Retinal pigment epithelial cell (primary cell): Measurements from ENCODE around the gene SULT6B1.
"Not testable (repeated sequence)": the region's sequence is repeated elsewhere in the genome, so short reads cannot be mapped to it uniquely, and the experiment has no call there.

Experiments
- DNase-seq: peaks from one replicate; pipeline ENCODE4 v3.0.0-alpha.2; 2010; ENCODE audit warnings: low read depth
- H3K4me3 ChIP-seq: 2 replicates; pipeline ENCODE4 v1.5.1; 2011; ENCODE audit warnings: mild to moderate bottlenecking, low read length, control low read depth, moderate library complexity
- CTCF ChIP-seq: conservative IDR thresholded peaks from 2 replicates; pipeline ENCODE4 v1.5.1; 2011; ENCODE audit warnings: low read depth, low read length, control low read depth, inconsistent platforms

SULT6B1 gene

GRCh38 chr2:37188570-37188969, at the start of gene SULT6B1:
SULT6B1 (minus strand) TSS chr2:37188670; CDS start chr2:37188640, 30 bp downstream.
- no peak for TF ChIP-seq CTCF
- DNase-seq, result no peak
- no peak within 1 kb of the TSS for H3K4me3 ChIP-seq

GRCh38 chr2:37232131-37232933, 43.9 kb upstream of the SULT6B1 start:
- DNase-seq, result no peak
- TF ChIP-seq CTCF, result no peak
- H3K4me3 ChIP-seq, result peak overlapping the region; percentile 64

GRCh38 chr2:37231241-37232130, 43.0 kb upstream of the SULT6B1 start, which contains the start of the genes CEBPZ and NDUFAF7:
CEBPZ (minus strand) TSS chr2:37231596; CDS start chr2:37231567, 29 bp downstream.
NDUFAF7 (plus strand) TSS chr2:37231658; CDS start chr2:37231706, 48 bp downstream.
- peak; percentile 81 for DNase-seq
- TF ChIP-seq CTCF, result no peak
- peak within 1 kb of the TSS; percentile 64 for H3K4me3 ChIP-seq

GRCh38 chr2:37230581-37230980, 42.1 kb upstream of the SULT6B1 start:
- peak overlapping the region; percentile 64 for H3K4me3 ChIP-seq
- DNase-seq, result no peak
- TF ChIP-seq CTCF, result no peak

GRCh38 chr2:37228788-37229187, 40.3 kb upstream of the SULT6B1 start:
- no peak for DNase-seq
- no peak overlapping the region for H3K4me3 ChIP-seq
- no peak for TF ChIP-seq CTCF

- no peak overlapping the region for H3K4me3 ChIP-seq
- TF ChIP-seq CTCF, result no peak
- DNase-seq, result no peak
These were observed 38.4 kb upstream of the SULT6B1 start for GRCh38 chr2:37226863-37227262.

- not testable (repeated sequence) for H3K4me3 ChIP-seq, DNase-seq
These were observed 36.7 kb upstream of the SULT6B1 start for GRCh38 chr2:37225129-37225528.
